MM.1S (cell line): ENCODE measurements around the gene COL6A1.

Experiments
- DNase-seq: peaks from one replicate; pipeline ENCODE4 v3.0.0-alpha.2; 2015
- H2AFZ ChIP-seq: fragments of 300-600 bp; sonication (generic); 2 replicates; pipeline ENCODE4 v1.6.0; 2016; ENCODE audit warnings: antibody characterized with exemption, low read length
- H3F3A ChIP-seq: fragments of 300-600 bp; sonication (generic); 2 replicates; pipeline ENCODE4 v1.6.1; 2016; ENCODE audit warnings: mild to moderate bottlenecking, antibody characterized with exemption, low read length, moderate library complexity, mixed read lengths; ENCODE audit not compliant: insufficient read depth
- H3K27ac ChIP-seq: fragments of 300-600 bp; sonication (generic); 2 replicates; pipeline ENCODE4 v1.5.1; 2016; ENCODE audit warnings: mild to moderate bottlenecking, low read length
- H3K27me3 ChIP-seq: fragments of 300-600 bp; sonication (generic); replicated peaks from 2 replicates; pipeline ENCODE4 v1.6.0; 2016; ENCODE audit warnings: low read length; ENCODE audit not compliant: insufficient read depth
- H3K36me3 ChIP-seq: fragments of 300-600 bp; sonication (generic); replicated peaks from 2 replicates; pipeline ENCODE4 v1.6.1; 2016; ENCODE audit warnings: mild to moderate bottlenecking, low read length, mixed read lengths; ENCODE audit not compliant: insufficient read depth
- H3K4me1 ChIP-seq: fragments of 300-600 bp; sonication (generic); 2 replicates; pipeline ENCODE4 v1.6.1; 2016; ENCODE audit warnings: low read length, mixed read lengths
- H3K4me2 ChIP-seq: fragments of 300-600 bp; sonication (generic); 2 replicates; pipeline ENCODE4 v1.6.0; 2016; ENCODE audit warnings: low read depth, low read length
- H3K4me3 ChIP-seq: fragments of 300-600 bp; sonication (generic); 2 replicates; pipeline ENCODE4 v1.5.1; 2016; ENCODE audit warnings: low read length, mixed read lengths
- H3K79me2 ChIP-seq: fragments of 300-600 bp; sonication (generic); 2 replicates; pipeline ENCODE4 v1.6.1; 2016; ENCODE audit warnings: mixed run types, low read length, mixed read lengths
- H3K9ac ChIP-seq: fragments of 300-600 bp; sonication (generic); 2 replicates; pipeline ENCODE4 v1.6.1; 2016; ENCODE audit warnings: low read length, mixed read lengths
- H3K9me2 ChIP-seq: fragments of 300-600 bp; sonication (generic); replicated peaks from 2 replicates; pipeline ENCODE4 v1.6.1; 2016; ENCODE audit warnings: mild to moderate bottlenecking, low read length, mixed read lengths; ENCODE audit not compliant: insufficient read depth
- H3K9me3 ChIP-seq: fragments of 300-600 bp; sonication (generic); replicated peaks from 2 replicates; pipeline ENCODE4 v1.6.1; 2016; ENCODE audit warnings: mild to moderate bottlenecking, low read length, mixed read lengths; ENCODE audit not compliant: insufficient read depth
- H4K20me1 ChIP-seq: fragments of 300-600 bp; sonication (generic); 2 replicates; pipeline ENCODE4 v1.6.1; 2016; ENCODE audit warnings: mild to moderate bottlenecking, low read length, moderate library complexity, mixed read lengths; ENCODE audit not compliant: insufficient read depth
- CTCF ChIP-seq: fragments of 300-600 bp; sonication (generic); IDR thresholded peaks from 2 replicates; pipeline ENCODE4 v1.5.1; 2016; ENCODE audit warnings: antibody characterized with exemption, low read length, mixed read lengths
- EZH2 ChIP-seq: fragments of 300-600 bp; sonication (generic); optimal IDR thresholded peaks from 2 replicates; pipeline ENCODE3; 2017; ENCODE audit warnings: low read depth, mild to moderate bottlenecking, antibody characterized with exemption, low read length, mixed read lengths
- EZH2phosphoT487 ChIP-seq: fragments of 300-600 bp; sonication (generic); IDR thresholded peaks from 2 replicates; pipeline ENCODE4 v1.6.1; 2018; ENCODE audit warnings: antibody characterized with exemption, low read length

COL6A1 gene

GRCh38 chr21:45996311-45997204 is 15.0 kb downstream of the COL6A1 start:
- Histone ChIP-seq H3K79me2 (no peaks in the 10 kb centered on the region), H3K36me3 (no peaks in the 10 kb centered on the region), H3K4me3 (no peak overlapping the region), H3K4me2 (no peak overlapping the region), H3F3A (no peaks in the 10 kb centered on the region), H4K20me1 (no peaks in the 10 kb centered on the region), H3K9me2 (no peaks in the 10 kb centered on the region), H3K27ac (no peak overlapping the region), H3K9ac (no peak overlapping the region), H2AFZ (no peak overlapping the region), H3K9me3 (no peaks in the 10 kb centered on the region), H3K4me1 (no peaks in the 10 kb centered on the region), H3K27me3 (peaks cover 96% of the 10 kb centered on the region)
- TF ChIP-seq CTCF (no peak), EZH2 (no peak), EZH2phosphoT487 (no peak)
- no peak for DNase-seq

- Histone ChIP-seq H3K4me1 (no peaks in the 10 kb centered on the region), H3K4me3 (no peak overlapping the region), H2AFZ (no peak overlapping the region), H3K4me2 (no peak overlapping the region), H4K20me1 (no peaks in the 10 kb centered on the region), H3K36me3 (no peaks in the 10 kb centered on the region), H3K27me3 (peaks cover 94% of the 10 kb centered on the region), H3F3A (no peaks in the 10 kb centered on the region), H3K9me3 (no peaks in the 10 kb centered on the region), H3K9ac (no peak overlapping the region), H3K27ac (no peak overlapping the region), H3K9me2 (no peaks in the 10 kb centered on the region), H3K79me2 (no peaks in the 10 kb centered on the region)
- no peak for TF ChIP-seq EZH2
- no peak for TF ChIP-seq CTCF
- no peak for TF ChIP-seq EZH2phosphoT487
- no peak for DNase-seq
Measured at GRCh38 chr21:45997205-45997494, 15.6 kb downstream of the COL6A1 start.

- Histone ChIP-seq H3F3A (no peaks in the 10 kb centered on the region), H3K27ac (no peak overlapping the region), H3K4me2 (no peak overlapping the region), H3K9ac (no peak overlapping the region), H3K4me3 (no peak overlapping the region), H4K20me1 (no peaks in the 10 kb centered on the region), H3K9me2 (no peaks in the 10 kb centered on the region), H3K9me3 (no peaks in the 10 kb centered on the region), H3K79me2 (no peaks in the 10 kb centered on the region), H3K4me1 (no peaks in the 10 kb centered on the region), H2AFZ (no peak overlapping the region), H3K27me3 (peaks cover 94% of the 10 kb centered on the region), H3K36me3 (no peaks in the 10 kb centered on the region)
- DNase-seq = no peak
- no peak for TF ChIP-seq EZH2phosphoT487
- no peak for TF ChIP-seq CTCF
- no peak for TF ChIP-seq EZH2
Measured at GRCh38 chr21:45997495-45998275, 16.1 kb downstream of the COL6A1 start.
